GM12874 (cell line): ENCODE measurements around the gene SCUBE1.

ENCODE experiments used
- CTCF ChIP-seq: IDR thresholded peaks from 2 replicates; pipeline ENCODE4 v1.5.1; 2011; ENCODE audit warnings: low read depth, mild to moderate bottlenecking, control low read depth, low read length, moderate library complexity; ENCODE audit not compliant: insufficient read depth

SCUBE1 gene

GRCh38 chr22:43298062-43298801 lies 44.9 kb downstream of the SCUBE1 start:
- no peak for TF ChIP-seq CTCF

DNA sequence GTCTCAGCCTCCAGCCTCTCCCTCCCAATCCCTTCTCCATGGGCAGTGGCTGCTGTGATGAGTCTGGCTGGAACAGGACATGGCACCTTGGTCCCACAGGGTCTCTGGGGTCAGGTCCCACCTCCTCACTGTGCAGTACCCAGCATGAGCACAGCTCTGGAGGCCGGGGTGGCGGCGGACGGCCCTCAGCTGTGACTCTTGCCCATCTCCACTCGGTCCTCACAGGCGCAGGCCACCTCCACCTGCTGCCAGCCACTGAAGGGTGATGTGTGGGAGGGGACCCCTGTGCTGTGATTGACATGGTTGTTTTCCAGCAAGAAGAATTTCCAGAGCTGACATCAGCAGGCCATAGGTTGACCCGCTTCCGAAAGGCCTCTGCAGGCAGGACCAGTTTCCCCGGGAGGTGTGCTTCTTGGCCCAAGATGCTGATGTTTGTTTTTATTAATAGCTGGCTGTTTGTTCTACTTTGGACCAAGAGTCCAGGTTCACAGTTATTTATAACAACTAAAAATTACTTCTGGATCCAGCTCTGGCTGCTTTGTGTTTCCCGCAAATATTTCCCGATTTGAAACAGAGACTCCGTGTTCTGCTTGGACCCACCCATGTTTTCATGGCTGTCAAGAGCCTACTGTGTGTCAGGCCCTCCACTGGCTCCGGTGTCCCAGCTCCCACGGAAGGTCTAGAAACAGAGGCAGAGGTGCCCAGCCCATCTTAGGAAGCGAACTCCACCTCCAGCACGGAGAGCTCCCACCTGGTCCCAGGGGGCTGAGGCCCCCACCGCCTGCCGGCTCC lies 45.7 kb downstream of the SCUBE1 start:
- no peak for TF ChIP-seq CTCF

- no peak for TF ChIP-seq CTCF
These were observed 46.8 kb downstream of the SCUBE1 start for GRCh38 chr22:43296276-43296902.

DNA sequence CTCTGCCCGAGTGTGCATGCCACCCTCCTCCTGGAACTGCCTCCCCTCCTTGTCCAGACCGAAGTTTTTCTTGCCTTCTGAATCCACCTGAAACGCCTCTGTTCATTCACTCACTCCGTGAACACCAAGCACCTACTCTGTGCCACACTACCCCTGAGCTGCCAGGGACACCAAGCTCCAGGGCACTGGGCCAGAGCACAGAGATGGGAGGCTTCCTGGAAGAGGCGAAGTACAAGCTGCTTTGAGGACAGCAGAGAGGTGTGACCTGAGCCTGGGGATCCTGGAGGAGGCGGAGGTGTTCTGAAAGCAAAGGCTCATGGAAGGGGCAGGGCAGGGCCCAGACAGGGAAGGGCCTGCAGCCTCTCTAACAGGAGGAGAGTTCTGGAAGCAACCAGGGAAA lies 47.5 kb downstream of the SCUBE1 start:
- TF ChIP-seq CTCF = no peak

DNA sequence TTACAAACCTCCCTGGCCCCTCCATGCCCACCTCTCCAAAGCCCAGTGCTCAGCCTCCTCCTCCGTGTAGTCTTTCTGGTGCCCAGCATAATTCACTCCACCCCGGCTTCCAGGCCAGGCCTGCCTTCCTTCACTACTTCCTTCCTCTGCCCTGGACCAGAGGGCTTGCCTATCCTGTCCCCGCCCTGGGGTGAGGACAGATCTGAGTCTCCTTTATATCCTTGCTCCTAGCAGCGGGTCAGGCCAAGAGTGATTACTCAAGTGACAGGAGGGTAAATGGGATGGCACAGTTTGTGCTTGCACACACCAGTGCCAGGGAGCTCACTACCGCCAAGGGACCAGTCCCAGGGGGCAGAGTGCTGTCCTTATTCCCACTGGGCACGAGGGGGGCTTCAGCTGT lies 48.0 kb downstream of the SCUBE1 start:
- TF ChIP-seq CTCF = no peak

- no peak for TF ChIP-seq CTCF
These were observed 49.3 kb downstream of the SCUBE1 start for GRCh38 chr22:43293655-43294392.

DNA sequence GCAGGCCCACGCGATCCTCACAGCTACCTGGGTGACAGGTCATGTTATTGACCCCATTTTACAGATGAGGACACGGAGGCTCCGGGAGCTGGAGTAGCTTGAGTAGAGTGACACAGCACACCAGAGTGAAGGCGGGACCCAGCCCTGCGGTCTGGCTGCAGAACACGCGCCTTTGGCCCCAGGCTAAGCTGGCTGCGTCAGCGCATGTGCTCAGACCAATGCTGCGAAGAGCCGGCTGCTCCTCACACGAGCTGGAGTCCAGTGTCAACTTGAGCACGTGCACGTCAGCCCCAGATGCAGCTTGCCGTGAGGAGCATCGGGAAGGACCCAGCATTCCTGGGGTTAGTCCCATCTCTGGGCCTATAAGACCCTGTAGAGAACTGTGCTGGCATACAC lies 49.9 kb downstream of the SCUBE1 start:
- TF ChIP-seq CTCF = no peak
